ENCODE results near the gene GZMM.
A peak's percentile ranks its signal among the peaks of the same experiment; 100 is the strongest.

The GZMM gene

GRCh38 chr19:512547-513365 is 31.1 kb upstream of the GZMM start:
- DNase-seq, result peak; percentile 72

- no peak for DNase-seq
Measured at GRCh38 chr19:513368-514165, 30.3 kb upstream of the GZMM start.

GRCh38 chr19:514166-514663 is 29.6 kb upstream of the GZMM start:
- DNase-seq, result no peak

- DNase-seq, result no peak
Measured at GRCh38 chr19:517721-518597, 25.9 kb upstream of the GZMM start.

- DNase-seq, result peak; percentile 84
Measured at GRCh38 chr19:518598-519231, 25.1 kb upstream of the GZMM start.

GRCh38 chr19:519449-519865 is 24.4 kb upstream of the GZMM start:
- no peak for DNase-seq

- DNase-seq, result no peak
Measured at GRCh38 chr19:522726-523125, 21.1 kb upstream of the GZMM start.

- no peak for DNase-seq
Measured at GRCh38 chr19:524062-524674, 19.7 kb upstream of the GZMM start.

- no peak for DNase-seq
Measured at GRCh38 chr19:525029-525428, 18.8 kb upstream of the GZMM start.

- DNase-seq, result no peak
Measured at GRCh38 chr19:525857-526419, 17.9 kb upstream of the GZMM start.

- DNase-seq, result no peak
Measured at GRCh38 chr19:530134-531008, 13.5 kb upstream of the GZMM start.

- peak; percentile 98 for DNase-seq
Measured at GRCh38 chr19:531009-531752, 12.7 kb upstream of the GZMM start.

- peak; percentile 70 for DNase-seq
Measured at GRCh38 chr19:531753-532560, 11.9 kb upstream of the GZMM start, which contains the start of gene CDC34. CDC34 (plus strand) TSS chr19:531760; CDS start chr19:531932, 172 bp downstream.

GRCh38 chr19:532561-533363 is 11.1 kb upstream of the GZMM start:
- peak; percentile 80 for DNase-seq

- no peak for DNase-seq
Measured at GRCh38 chr19:533364-534058, 10.3 kb upstream of the GZMM start.

- no peak for DNase-seq
Measured at GRCh38 chr19:534088-534487, 9.8 kb upstream of the GZMM start.

All from right kidney (tissue), 1 donor.